A673 (cell line): ENCODE measurements around the gene ASTN1. TPM values are rescaled to one million over a fixed set of nuclear protein-coding genes. Genes with fewer than 3 reads are reported as not detected.

Experiments used
- BruUV-seq: library from RNA; stranded (reverse); fragments of 400-500 nt; replicated peaks from 2 replicates; lab custom pipeline; 2021; lab: Mats Ljungman, UMichigan
- CTCF ChIA-PET: fragments of 300-600 bp; sonication (Branson Sonifier 250); formaldehyde crosslinking; loops from one replicate; lab custom pipeline; 2022; ENCODE audit warnings: antibody characterized with exemption; lab: Charles Lee
- POLR2A ChIA-PET: fragments of 300-600 bp; sonication (Branson Sonifier 250); formaldehyde crosslinking; loops from one replicate; lab custom pipeline; 2022; ENCODE audit warnings: antibody characterized with exemption; ENCODE audit not compliant: low non-redundant PET; lab: Charles Lee
- DNase-seq: peaks from one replicate; pipeline ENCODE4 v3.0.0-alpha.2; 2015; ENCODE audit warnings: low spot score
- H3K27ac ChIP-seq: fragments of 200-600 bp; sonication (generic); 2 replicates; pipeline ENCODE4 v1.5.1; 2016; ENCODE audit warnings: mixed run types, low read depth, mild to moderate bottlenecking, mixed read lengths, antibody characterized with exemption, low read length; ENCODE audit not compliant: poor library complexity, severe bottlenecking
- H3K27me3 ChIP-seq: fragments of 200-600 bp; sonication (generic); replicated peaks from 2 replicates; pipeline ENCODE4 v1.6.1; 2017; ENCODE audit warnings: mixed run types, low read depth, mild to moderate bottlenecking, mixed read lengths, antibody characterized with exemption, low read length; ENCODE audit not compliant: insufficient read depth, poor library complexity
- H3K36me3 ChIP-seq: fragments of 200-600 bp; sonication (generic); 2 replicates; pipeline ENCODE4 v1.6.1; 2016; ENCODE audit warnings: mixed run types, mild to moderate bottlenecking, mixed read lengths, antibody characterized with exemption, low read length; ENCODE audit not compliant: insufficient read depth, poor library complexity, severe bottlenecking
- H3K4me1 ChIP-seq: fragments of 200-600 bp; sonication (generic); 2 replicates; pipeline ENCODE4 v1.6.1; 2017; ENCODE audit warnings: mixed run types, mild to moderate bottlenecking, mixed read lengths, antibody characterized with exemption, low read length; ENCODE audit not compliant: insufficient read depth, poor library complexity, severe bottlenecking
- H3K4me3 ChIP-seq: fragments of 200-600 bp; sonication (generic); 2 replicates; pipeline ENCODE4 v1.5.1; 2016; ENCODE audit warnings: low read depth, mixed run types, mild to moderate bottlenecking, mixed read lengths, low read length; ENCODE audit not compliant: poor library complexity, severe bottlenecking
- H3K9me3 ChIP-seq: fragments of 200-600 bp; sonication (generic); 2 replicates; pipeline ENCODE4 v1.6.1; 2016; ENCODE audit warnings: mixed run types, low read depth, mild to moderate bottlenecking, mixed read lengths, antibody characterized with exemption, low read length; ENCODE audit not compliant: poor library complexity, severe bottlenecking
- CTCF ChIP-seq: fragments of 300-800, 200-600 bp; sonication (generic); conservative IDR thresholded peaks from 2 replicates; pipeline ENCODE4 v1.5.1; 2017; ENCODE audit warnings: low read depth, mild to moderate bottlenecking, antibody characterized with exemption, low read length, moderate library complexity, mixed read lengths
- EZH2 ChIP-seq: fragments of 200-600 bp; sonication (generic); IDR thresholded peaks from 2 replicates; pipeline ENCODE4 v1.6.1; 2017; ENCODE audit warnings: borderline replicate concordance, low read depth, mild to moderate bottlenecking, mixed read lengths, antibody characterized with exemption, low read length; ENCODE audit not compliant: poor library complexity, severe bottlenecking
- intact Hi-C: fragments of 100-400 bp; cut with micrococcal nuclease; formaldehyde crosslinking; loops from one replicate; pipeline ENCODE4 v1.10.0; 2022; ENCODE audit not compliant: unreplicated experiment
- total RNA-seq: library from RNA; stranded (reverse); gene quantifications from 2 replicates; pipeline ENCODE4 v1.2.3, GENCODE V29; 2021

Gene ASTN1
- total RNA-seq, 1 experiment from 2014 or later = 0.41 TPM

GRCh38 chr1:176847052-176847451 is 317.5 kb downstream of the ASTN1 start:
- intact Hi-C loops = loop anchor here (5.0 kb wide), 1 partner anchor 1100 kb away; no protein-coding TSS in a partner anchor
- DNase-seq = peak; percentile 64
- CTCF ChIA-PET = no interaction called here
- no peak overlapping the region for H3K27ac ChIP-seq
- POLR2A ChIA-PET = no interaction called here
- TF ChIP-seq EZH2 = no peak
- TF ChIP-seq CTCF = no peak
- H3K9me3 ChIP-seq = no peaks in the 10 kb centered on the region
- no TSS peak for BruUV-seq
- peaks cover 3% of the 10 kb centered on the region for H3K4me1 ChIP-seq
- no peaks in the 10 kb centered on the region for H3K36me3 ChIP-seq
- H3K4me3 ChIP-seq = no peak overlapping the region
- H3K27me3 ChIP-seq = no peaks in the 10 kb centered on the region

- DNase-seq = peak; percentile 65
- intact Hi-C loops = loop anchor here (1.0 to 2.0 kb wide), 3 partner anchors 283 to 1689 kb away; no protein-coding TSS in a partner anchor
- POLR2A ChIA-PET = no interaction called here
- H3K27me3 ChIP-seq = no peaks in the 10 kb centered on the region
- CTCF ChIA-PET = interaction anchor here (1.0 kb wide), 1 partner anchor 469 kb away, joined by 3 read pairs; no protein-coding TSS in a partner anchor
- H3K9me3 ChIP-seq = no peaks in the 10 kb centered on the region
- no peaks in the 10 kb centered on the region for H3K36me3 ChIP-seq
- no peak overlapping the region for H3K4me3 ChIP-seq
- no TSS peak for BruUV-seq
- peaks cover 3% of the 10 kb centered on the region for H3K4me1 ChIP-seq
- no peak overlapping the region for H3K27ac ChIP-seq
- TF ChIP-seq CTCF (peak; percentile 59), EZH2 (no peak)
Measured at GRCh38 chr1:176843352-176844297, 320.9 kb downstream of the ASTN1 start.

GRCh38 chr1:176841238-176841637 is 323.3 kb downstream of the ASTN1 start:
- H3K27ac ChIP-seq = no peak overlapping the region
- H3K36me3 ChIP-seq = no peaks in the 10 kb centered on the region
- H3K27me3 ChIP-seq = peaks cover 10% of the 10 kb centered on the region
- TF ChIP-seq EZH2 (no peak), CTCF (no peak)
- CTCF ChIA-PET = no interaction called here
- no TSS peak for BruUV-seq
- POLR2A ChIA-PET = no interaction called here
- peaks cover 3% of the 10 kb centered on the region for H3K4me1 ChIP-seq
- no peak for DNase-seq
- H3K4me3 ChIP-seq = no peak overlapping the region
- no peaks in the 10 kb centered on the region for H3K9me3 ChIP-seq
- intact Hi-C loops = no loop called here
